IPS DF 6.9 (cell line): ENCODE data around the gene NSL1.

ENCODE experiments used
- DNase-seq: peaks from one replicate; pipeline ENCODE4 v3.0.0-alpha.2; 2013; ENCODE audit warnings: low read depth, low spot score
- H3K27ac ChIP-seq: one replicate; pipeline ENCODE4 v1.5.1; 2013; ENCODE audit warnings: low read length, control low read depth
- H3K27me3 ChIP-seq: 2 replicates; pipeline ENCODE4 v1.6.1; 2013; ENCODE audit warnings: mild to moderate bottlenecking, low read length; ENCODE audit not compliant: control insufficient read depth, insufficient read depth
- H3K36me3 ChIP-seq: 2 replicates; pipeline ENCODE4 v1.6.1; 2013; ENCODE audit warnings: low read length; ENCODE audit not compliant: control insufficient read depth, insufficient read depth
- H3K4me1 ChIP-seq: 2 replicates; pipeline ENCODE4 v1.6.1; 2013; ENCODE audit warnings: low read length; ENCODE audit not compliant: control insufficient read depth, insufficient read depth
- H3K4me3 ChIP-seq: 2 replicates; pipeline ENCODE4 v1.5.1; 2013; ENCODE audit warnings: mild to moderate bottlenecking, low read length
- H3K9me3 ChIP-seq: 2 replicates; pipeline ENCODE4 v1.6.1; 2013; ENCODE audit warnings: low read length, inconsistent platforms; ENCODE audit not compliant: control insufficient read depth, insufficient read depth
- WGBS: extraction: QIAGEN DNeasy Blood & Tissue Kit; methylation state at CpG from one replicate; pipeline ENCODE4 v1.1.7; 2013; ENCODE audit warnings: mixed read lengths, missing lambda C conversion rate; ENCODE audit not compliant: insufficient read length, insufficient coverage; 5-methylcytosine and 5-hydroxymethylcytosine counted together

The NSL1 gene

DNA sequence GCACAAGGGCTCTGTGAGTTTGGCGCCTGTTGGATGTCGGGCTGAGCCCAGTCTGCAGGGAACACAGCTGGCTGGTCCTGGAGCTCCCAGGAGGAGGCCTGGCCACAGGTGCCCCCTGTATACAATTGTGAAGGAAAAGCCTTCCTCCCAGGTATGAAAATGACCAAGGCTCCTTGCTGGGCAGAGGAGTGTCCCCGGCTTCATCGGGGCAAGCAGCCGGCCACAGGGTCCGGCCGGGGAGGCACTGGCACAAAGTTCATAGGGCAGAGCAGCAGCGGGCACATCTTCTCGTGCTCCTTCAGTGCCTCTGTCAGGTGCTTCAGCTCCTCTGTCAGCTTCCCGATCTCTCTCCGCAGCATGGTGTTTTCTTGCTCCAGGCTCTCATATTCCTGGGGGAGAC lies 105.0 kb downstream of the NSL1 start:
- Histone ChIP-seq H3K27me3 (no peaks in the 10 kb centered on the region; the same call in 1 of the 2 replicates), H3K36me3 (no peaks in the 10 kb centered on the region), H3K4me3 (no peak overlapping the region), H3K9me3 (no peaks in the 10 kb centered on the region), H3K4me1 (no peaks in the 10 kb centered on the region; the same call in 1 of the 2 replicates), H3K27ac (no peak overlapping the region)
- WGBS: no CpG with 5 or more reads among the region's 11 CpGs
- DNase-seq: no peak

DNA sequence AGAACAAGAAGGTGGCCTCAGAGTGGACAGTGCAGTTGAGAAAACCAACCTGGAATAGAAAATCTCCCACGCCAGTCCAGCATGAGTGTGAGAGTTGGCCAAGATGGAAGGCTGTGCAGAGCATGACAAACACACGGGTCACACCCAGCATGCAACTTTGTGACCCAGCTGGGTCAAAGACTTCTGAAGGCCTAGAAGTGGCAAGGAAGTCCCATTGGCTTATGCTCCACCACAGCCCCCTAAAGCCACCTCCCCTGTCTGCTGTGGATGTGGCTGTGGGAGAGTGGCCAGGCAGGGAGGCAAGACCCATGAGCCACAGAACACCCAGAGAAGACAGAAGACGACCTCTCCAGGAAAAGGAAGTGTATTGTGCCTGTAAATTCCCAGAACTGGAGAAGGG lies 105.5 kb downstream of the NSL1 start:
- no peaks in the 10 kb centered on the region; the same call in 1 of the 2 replicates for H3K4me1 ChIP-seq
- no CpG with 5 or more reads among the region's 3 CpGs for WGBS
- H3K27ac ChIP-seq: no peak overlapping the region
- H3K27me3 ChIP-seq: no peaks in the 10 kb centered on the region; the same call in 1 of the 2 replicates
- no peaks in the 10 kb centered on the region for H3K9me3 ChIP-seq
- no peaks in the 10 kb centered on the region for H3K36me3 ChIP-seq
- H3K4me3 ChIP-seq: no peak overlapping the region
- DNase-seq: no peak

DNA sequence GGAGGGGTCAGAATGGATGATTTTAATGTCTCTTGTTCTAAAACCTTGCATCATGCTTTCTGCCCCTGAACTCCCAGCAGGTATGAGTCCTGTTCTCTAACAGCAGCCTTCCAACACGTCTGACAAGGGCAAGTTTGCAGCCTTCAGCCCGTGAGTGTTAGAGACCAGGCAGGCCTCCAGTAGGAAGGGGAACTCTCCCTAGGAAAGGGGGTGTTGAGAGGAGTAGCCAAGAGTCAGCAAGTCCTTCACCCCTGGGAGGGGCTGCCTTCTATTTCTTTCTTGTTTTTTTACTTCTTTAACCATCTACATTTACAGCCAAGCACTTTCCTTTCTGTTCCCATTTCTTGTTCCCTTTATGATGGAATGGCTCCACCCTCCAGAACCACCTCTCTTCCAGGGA lies 106.1 kb downstream of the NSL1 start:
- no CpG with 5 or more reads among the region's 2 CpGs for WGBS
- Histone ChIP-seq H3K9me3 (no peaks in the 10 kb centered on the region), H3K27ac (no peak overlapping the region), H3K27me3 (no peaks in the 10 kb centered on the region; the same call in 1 of the 2 replicates), H3K4me3 (no peak overlapping the region), H3K36me3 (no peaks in the 10 kb centered on the region), H3K4me1 (no peaks in the 10 kb centered on the region; the same call in 1 of the 2 replicates)
- DNase-seq: no peak

DNA sequence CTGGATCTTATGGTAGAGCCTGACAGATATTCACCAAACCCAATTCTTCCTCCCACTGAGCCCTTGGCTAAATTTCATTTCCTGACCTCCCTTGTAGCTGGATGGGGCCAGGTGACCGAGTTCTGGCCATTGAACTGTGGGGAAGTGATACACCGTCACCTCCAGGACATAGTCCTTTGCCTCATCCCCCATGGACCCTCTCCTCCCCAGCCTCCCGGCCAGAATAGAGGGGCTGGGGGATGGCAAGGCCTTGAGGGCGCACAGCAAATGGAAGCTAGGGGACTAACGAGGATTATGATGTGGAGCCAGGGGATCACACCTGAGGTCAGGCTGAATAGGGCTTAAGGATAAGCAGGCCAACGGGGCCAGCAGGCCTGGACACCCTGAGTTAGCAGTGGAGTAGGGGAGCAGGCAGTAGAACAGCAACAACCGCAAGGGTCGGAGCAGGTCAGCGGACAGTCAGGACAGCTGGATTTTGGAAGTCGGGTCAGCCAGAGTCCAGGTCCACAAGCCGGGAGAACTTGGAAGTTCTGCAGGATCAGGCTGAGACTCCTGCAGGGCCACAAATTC lies 107.0 kb downstream of the NSL1 start:
- Histone ChIP-seq H3K4me1 (no peaks in the 10 kb centered on the region; the same call in 1 of the 2 replicates), H3K36me3 (no peaks in the 10 kb centered on the region), H3K9me3 (no peaks in the 10 kb centered on the region), H3K27me3 (no peaks in the 10 kb centered on the region; the same call in 1 of the 2 replicates), H3K4me3 (no peak overlapping the region), H3K27ac (no peak overlapping the region)
- no peak for DNase-seq
- no CpG with 5 or more reads among the region's 11 CpGs for whole genome bisulfite sequencing

DNA sequence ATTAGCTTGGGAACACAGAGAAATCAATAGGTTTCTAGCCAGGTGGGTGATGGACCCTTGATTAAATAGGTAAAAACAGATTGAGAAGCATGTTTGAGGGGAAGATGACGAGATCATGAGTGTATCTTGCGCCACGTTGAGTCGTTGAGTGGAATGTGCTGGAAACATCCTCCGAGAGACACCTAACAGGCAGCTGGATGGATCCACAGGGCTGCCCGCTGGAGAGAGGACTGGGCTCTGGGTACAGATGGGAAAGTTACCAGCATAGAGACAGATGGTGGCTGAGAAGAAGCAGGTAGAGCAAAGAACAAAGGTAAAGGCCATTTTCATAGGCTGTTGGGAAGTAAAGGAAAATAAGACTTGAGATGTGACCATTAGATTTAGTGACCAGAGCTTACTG lies 107.5 kb downstream of the NSL1 start:
- no peak for DNase-seq
- no peaks in the 10 kb centered on the region for H3K9me3 ChIP-seq
- no CpG with 5 or more reads among the region's 6 CpGs for WGBS
- no peaks in the 10 kb centered on the region; the same call in 1 of the 2 replicates for H3K4me1 ChIP-seq
- H3K36me3 ChIP-seq: no peaks in the 10 kb centered on the region
- no peaks in the 10 kb centered on the region; the same call in 1 of the 2 replicates for H3K27me3 ChIP-seq
- H3K4me3 ChIP-seq: no peak overlapping the region
- no peak overlapping the region for H3K27ac ChIP-seq

DNA sequence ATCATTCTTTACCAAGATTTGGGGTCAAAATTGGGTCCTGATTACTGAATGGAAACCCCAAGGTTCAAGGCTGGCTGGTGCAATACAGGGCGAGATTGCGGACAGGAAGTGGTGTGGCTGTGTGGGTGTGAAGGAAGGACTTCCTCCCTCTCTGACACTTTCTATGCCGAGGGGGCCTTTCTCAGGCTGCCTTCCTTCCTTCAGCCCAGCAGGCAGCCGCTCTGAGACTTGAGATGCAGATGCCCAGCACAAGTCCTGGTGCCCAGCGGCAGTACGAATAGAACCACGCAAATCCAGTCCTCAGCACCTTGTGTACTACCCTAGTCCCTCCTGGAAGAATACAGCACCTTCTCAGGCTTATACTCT lies 108.2 kb downstream of the NSL1 start:
- H3K4me3 ChIP-seq: no peak overlapping the region
- no peak overlapping the region for H3K27ac ChIP-seq
- WGBS: no CpG with 5 or more reads among the region's 7 CpGs
- DNase-seq: no peak
- H3K4me1 ChIP-seq: no peaks in the 10 kb centered on the region; the same call in 1 of the 2 replicates
- no peaks in the 10 kb centered on the region; the same call in 1 of the 2 replicates for H3K27me3 ChIP-seq
- no peaks in the 10 kb centered on the region for H3K36me3 ChIP-seq
- no peaks in the 10 kb centered on the region for H3K9me3 ChIP-seq

DNA sequence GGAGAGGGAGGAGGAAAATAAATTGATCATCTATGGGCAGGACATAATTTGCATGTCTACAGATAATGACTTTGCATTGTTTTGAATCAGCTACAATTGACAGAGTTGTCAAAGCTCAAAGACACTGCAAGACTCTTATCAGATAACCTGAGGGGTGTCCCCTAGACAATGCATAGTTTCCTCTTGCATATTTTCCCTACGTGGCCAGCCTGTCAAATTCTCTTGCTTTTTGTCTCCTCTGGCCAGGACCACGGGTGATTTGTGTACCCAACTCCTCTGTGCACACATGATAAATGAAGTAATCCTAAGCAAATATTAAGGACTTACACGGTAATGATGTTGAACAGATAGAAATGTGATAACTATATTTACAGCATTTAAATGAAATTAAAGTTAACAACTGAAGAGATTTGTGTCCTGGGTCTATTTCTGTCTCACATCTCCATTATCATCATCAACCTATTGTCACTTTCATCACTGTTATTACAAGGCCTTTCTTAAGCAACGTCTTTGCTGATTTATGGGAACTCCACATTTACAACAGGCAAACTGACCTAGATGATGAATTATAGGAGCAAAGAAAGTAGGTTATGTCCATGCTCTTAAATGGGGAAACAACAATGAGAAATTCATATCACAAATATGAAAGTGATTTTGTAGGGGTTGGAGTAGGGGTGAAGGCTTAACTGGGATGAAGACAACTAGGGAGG lies 110.7 kb downstream of the NSL1 start:
- H3K4me1 ChIP-seq: no peaks in the 10 kb centered on the region; the same call in 1 of the 2 replicates
- H3K9me3 ChIP-seq: no peaks in the 10 kb centered on the region
- DNase-seq: no peak
- WGBS: no CpG with 5 or more reads among the region's 4 CpGs
- H3K27me3 ChIP-seq: no peaks in the 10 kb centered on the region
- no peak overlapping the region for H3K4me3 ChIP-seq
- no peak overlapping the region for H3K27ac ChIP-seq
- H3K36me3 ChIP-seq: no peaks in the 10 kb centered on the region

DNA sequence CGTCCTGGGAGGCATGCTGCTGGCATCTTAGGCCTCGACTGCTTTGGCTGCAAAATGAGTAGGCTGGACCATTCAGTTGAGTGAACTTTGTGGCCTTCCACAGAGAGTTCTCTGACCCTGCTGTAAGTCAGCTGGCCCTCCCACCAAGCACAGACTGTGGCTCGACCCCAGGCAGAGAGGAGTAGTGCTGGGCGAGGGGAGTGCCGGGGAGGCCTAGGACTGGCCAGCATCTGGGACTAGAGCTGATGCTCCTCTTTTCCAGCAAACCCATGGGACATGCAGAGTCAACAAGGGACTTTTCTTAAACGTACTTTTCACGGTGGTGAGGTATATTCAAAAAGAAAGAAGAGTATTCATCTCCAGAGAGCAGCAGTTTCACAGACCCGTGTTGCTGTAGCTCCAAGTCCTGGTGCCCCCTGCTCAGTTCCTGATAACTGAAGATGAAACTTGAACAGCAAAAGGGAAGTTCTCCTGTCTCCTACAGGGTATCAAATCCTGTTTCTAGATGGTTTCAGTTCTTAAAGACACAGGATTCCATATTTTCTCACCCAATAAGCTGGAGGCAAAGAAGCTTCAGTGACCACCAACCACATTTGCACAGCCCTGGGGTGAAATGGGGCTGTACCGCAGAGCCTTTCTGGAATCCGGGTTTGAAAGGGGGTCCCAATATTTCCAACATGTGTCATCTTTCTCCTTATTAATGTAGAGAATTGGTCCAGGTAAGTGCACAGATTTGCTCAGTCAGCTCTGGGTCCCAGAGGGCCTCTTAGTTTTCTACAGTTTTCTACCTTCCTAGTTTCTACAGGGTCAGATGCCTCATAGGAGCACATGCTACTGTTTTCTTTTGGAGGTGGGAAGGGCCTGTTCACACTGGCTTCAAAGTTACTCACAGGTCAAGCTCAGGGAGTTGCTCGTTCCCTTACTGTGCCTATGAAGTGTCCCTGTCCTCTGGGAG lies 112.8 kb downstream of the NSL1 start:
- H3K36me3 ChIP-seq: no peaks in the 10 kb centered on the region
- DNase-seq: no peak
- H3K4me1 ChIP-seq: no peaks in the 10 kb centered on the region; the same call in 1 of the 2 replicates
- no CpG with 5 or more reads among the region's 11 CpGs for WGBS
- no peaks in the 10 kb centered on the region for H3K27me3 ChIP-seq
- H3K27ac ChIP-seq: no peak overlapping the region
- no peak overlapping the region for H3K4me3 ChIP-seq
- no peaks in the 10 kb centered on the region for H3K9me3 ChIP-seq

DNA sequence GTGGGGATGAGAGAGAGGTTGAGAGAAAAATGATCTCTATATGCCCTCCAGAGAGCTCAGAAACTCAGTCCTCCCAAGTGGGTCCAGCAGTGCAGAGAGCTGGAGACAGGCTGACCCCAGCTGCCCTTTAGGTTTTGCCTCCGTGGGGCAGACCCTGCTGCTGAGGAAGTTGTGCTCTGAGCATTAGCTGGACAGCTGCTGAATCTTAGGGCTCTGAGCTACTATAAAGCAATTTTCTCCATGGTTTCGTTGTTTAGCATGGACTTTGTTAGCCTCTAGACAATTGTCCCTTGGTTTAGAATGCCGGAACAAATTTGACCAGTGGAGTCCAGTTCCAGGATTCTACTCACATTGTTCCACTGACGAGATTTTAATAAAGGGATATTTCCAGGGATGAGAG lies 114.0 kb downstream of the NSL1 start:
- WGBS: no CpG with 5 or more reads among the region's 4 CpGs
- no peaks in the 10 kb centered on the region for H3K9me3 ChIP-seq
- H3K4me1 ChIP-seq: no peaks in the 10 kb centered on the region
- H3K27me3 ChIP-seq: no peaks in the 10 kb centered on the region
- no peak for DNase-seq
- no peak overlapping the region for H3K27ac ChIP-seq
- H3K36me3 ChIP-seq: no peaks in the 10 kb centered on the region
- H3K4me3 ChIP-seq: no peak overlapping the region

DNA sequence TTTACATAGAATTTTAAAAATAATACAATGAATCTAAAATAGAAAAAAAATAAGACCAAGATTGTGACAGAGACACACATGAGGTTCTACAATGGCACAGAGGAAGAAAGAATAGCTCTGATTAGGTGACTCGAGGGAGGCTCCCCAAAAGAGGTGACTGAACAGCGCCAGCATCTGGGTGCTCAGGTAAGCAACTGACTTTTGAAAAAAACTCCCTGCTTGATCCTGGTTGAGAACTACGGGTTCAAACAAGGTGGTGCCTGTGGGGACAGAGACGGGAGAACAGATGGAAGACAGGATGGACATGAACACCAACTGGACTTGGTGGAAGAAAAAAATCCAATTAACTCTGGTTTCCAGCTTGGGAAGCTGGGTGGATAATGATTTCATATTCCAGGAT lies 114.4 kb downstream of the NSL1 start:
- DNase-seq: no peak
- Histone ChIP-seq H3K36me3 (no peaks in the 10 kb centered on the region), H3K9me3 (no peaks in the 10 kb centered on the region), H3K4me3 (no peak overlapping the region), H3K4me1 (no peaks in the 10 kb centered on the region), H3K27me3 (no peaks in the 10 kb centered on the region), H3K27ac (no peak overlapping the region)
- no CpG with 5 or more reads among the region's 4 CpGs for WGBS
